Amniotic epithelial cell (primary cell): ENCODE data around the gene DHRS2.
A peak's percentile ranks its signal among the peaks of the same experiment; 100 is the strongest.

Source experiments
- DNase-seq: peaks from one replicate; pipeline ENCODE4 v3.0.0-alpha.2; 2010; ENCODE audit warnings: low read depth

DHRS2 gene

GRCh38 chr14:23612802-23613201 is 23.4 kb upstream of the DHRS2 start:
- no peak for DNase-seq

GRCh38 chr14:23613242-23614070 is 22.7 kb upstream of the DHRS2 start:
- no peak for DNase-seq

GRCh38 chr14:23614395-23614828 is 21.8 kb upstream of the DHRS2 start:
- no peak for DNase-seq

GRCh38 chr14:23615856-23616255 is 20.3 kb upstream of the DHRS2 start:
- no peak for DNase-seq

GRCh38 chr14:23617539-23617938 is 18.6 kb upstream of the DHRS2 start:
- no peak for DNase-seq

GRCh38 chr14:23618415-23618988 is 17.7 kb upstream of the DHRS2 start:
- no peak for DNase-seq

- no peak for DNase-seq
Observed at GRCh38 chr14:23620177-23620702, 15.9 kb upstream of the DHRS2 start.

- DNase-seq, result no peak
Observed at GRCh38 chr14:23621204-23621931, 14.8 kb upstream of the DHRS2 start.

- no peak for DNase-seq
Observed at GRCh38 chr14:23621932-23622730, 14.0 kb upstream of the DHRS2 start.

- DNase-seq, result no peak
Observed at GRCh38 chr14:23622990-23623389, 13.2 kb upstream of the DHRS2 start.

GRCh38 chr14:23623962-23624361 is 12.2 kb upstream of the DHRS2 start:
- DNase-seq, result no peak

- DNase-seq, result no peak
Observed at GRCh38 chr14:23624830-23625404, 11.2 kb upstream of the DHRS2 start.

- no peak for DNase-seq
Observed at GRCh38 chr14:23626946-23627345, 9.2 kb upstream of the DHRS2 start.

- peak; percentile 39 for DNase-seq
Observed at GRCh38 chr14:23627961-23628360, 8.2 kb upstream of the DHRS2 start.

GRCh38 chr14:23629204-23629603 is 7.0 kb upstream of the DHRS2 start:
- no peak for DNase-seq

- DNase-seq, result peak; percentile 2
Observed at GRCh38 chr14:23629832-23630396, 6.2 kb upstream of the DHRS2 start.

- DNase-seq, result no peak
Observed at GRCh38 chr14:23630687-23631086, 5.5 kb upstream of the DHRS2 start.

GRCh38 chr14:23631234-23631633 is 4.9 kb upstream of the DHRS2 start:
- no peak for DNase-seq

GRCh38 chr14:23631702-23632460 is 4.3 kb upstream of the DHRS2 start:
- DNase-seq, result peak; percentile 62

- no peak for DNase-seq
Observed at GRCh38 chr14:23632461-23633159, 3.6 kb upstream of the DHRS2 start.
